AG09319 (cell line): Measurements from ENCODE around the gene KRT20.
"Not testable (repeated sequence)": the region's sequence is repeated elsewhere in the genome, so short reads cannot be mapped to it uniquely, and the experiment has no call there.

Experiments used
- DNase-seq: peaks from one replicate; pipeline ENCODE4 v3.0.0-alpha.2; 2010; ENCODE audit warnings: low read depth; ENCODE audit errors: extremely low read depth
- CTCF ChIP-seq: IDR thresholded peaks from 2 replicates; pipeline ENCODE4 v1.5.1; 2011; ENCODE audit warnings: low read depth, mild to moderate bottlenecking, inconsistent platforms, low read length, moderate library complexity

KRT20 gene

GRCh38 chr17:40884708-40885512, at the start of gene KRT20:
Gene KRT20 (minus strand): TSS chr17:40885242. CDS start chr17:40885185, 57 bp downstream.
- DNase-seq, result no peak
- TF ChIP-seq CTCF, result no peak

GRCh38 chr17:40932608-40933007, 47.6 kb upstream of the KRT20 start:
- no peak for DNase-seq
- TF ChIP-seq CTCF, result no peak

GRCh38 chr17:40931311-40931710, 46.3 kb upstream of the KRT20 start:
- DNase-seq, result no peak
- no peak for TF ChIP-seq CTCF

GRCh38 chr17:40926341-40926740, 41.3 kb upstream of the KRT20 start:
- no peak for TF ChIP-seq CTCF
- DNase-seq, result no peak

- TF ChIP-seq CTCF, result no peak
- peak; percentile 18 for DNase-seq
Measured at GRCh38 chr17:40922239-40922638, 37.2 kb upstream of the KRT20 start.

- no peak for DNase-seq
- TF ChIP-seq CTCF, result no peak
Measured at GRCh38 chr17:40921026-40921425, 36.0 kb upstream of the KRT20 start.

GRCh38 chr17:40917116-40917515, 32.1 kb upstream of the KRT20 start:
- DNase-seq, result not testable (repeated sequence)

- no peak for TF ChIP-seq CTCF
- no peak for DNase-seq
Measured at GRCh38 chr17:40916366-40916765, 31.3 kb upstream of the KRT20 start.
